Mesothelial cell of epicardium (in vitro differentiated cells): Measurements from ENCODE around the gene BORCS5. TPM values are rescaled to one million over a fixed set of nuclear protein-coding genes. Genes with fewer than 3 reads are reported as not detected.

Experiments
- DNase-seq, 2 experiments: peaks; one replicate each; pipeline ENCODE4 v3.0.0; 2021; ENCODE audit warnings: low spot score in 2 of 2; ENCODE audit not compliant: unreplicated experiment in 2 of 2
- H3K27ac Mint-ChIP-seq: 2 replicates; pipeline ENCODE4 v1.8.0; 2021; ENCODE audit warnings: mixed read lengths
- H3K27me3 Mint-ChIP-seq: 2 replicates; pipeline ENCODE4 v1.8.0; 2021; ENCODE audit warnings: low read depth, mixed read lengths
- H3K36me3 Mint-ChIP-seq: 2 replicates; pipeline ENCODE4 v1.8.0; 2021; ENCODE audit warnings: mixed read lengths
- H3K4me1 Mint-ChIP-seq: 2 replicates; pipeline ENCODE4 v1.8.0; 2021; ENCODE audit warnings: mixed read lengths
- H3K4me3 Mint-ChIP-seq: 2 replicates; pipeline ENCODE4 v1.8.0; 2021; ENCODE audit warnings: mild to moderate bottlenecking, moderate library complexity, mixed read lengths
- H3K9me3 Mint-ChIP-seq: 2 replicates; pipeline ENCODE4 v1.8.0; 2021; ENCODE audit warnings: mixed read lengths
- CTCF ChIP-seq: fragments of 200-600 bp; sonication (generic); IDR thresholded peaks from one replicate; pipeline ENCODE4 v1.5.0; 2021; ENCODE audit warnings: antibody characterized with exemption; ENCODE audit not compliant: unreplicated experiment
- total RNA-seq: library from RNA; stranded (reverse); gene quantifications from 3 replicates; pipeline ENCODE4 v1.2.1, GENCODE V29; 2021

Gene BORCS5
- total RNA-seq, 1 donor from 2014 or later: 11.0 TPM

GRCh38 chr12:12380949-12381593 is 24.2 kb downstream of the BORCS5 start:
- H3K27me3 Mint-ChIP-seq: no peaks in the 10 kb centered on the region
- no peak overlapping the region for H3K4me3 Mint-ChIP-seq
- peaks cover 17% of the 10 kb centered on the region for H3K36me3 Mint-ChIP-seq
- no peak for DNase-seq
- peaks cover 4% of the 10 kb centered on the region for H3K9me3 Mint-ChIP-seq
- H3K27ac Mint-ChIP-seq: no peak overlapping the region
- TF ChIP-seq CTCF: no peak
- peaks cover 5% of the 10 kb centered on the region for H3K4me1 Mint-ChIP-seq

- H3K27ac Mint-ChIP-seq: no peak overlapping the region
- no peak for TF ChIP-seq CTCF
Observed at GRCh38 chr12:12381982-12382381, 25.1 kb downstream of the BORCS5 start.

GRCh38 chr12:12384571-12385340 is 27.9 kb downstream of the BORCS5 start:
- no peak overlapping the region for H3K27ac Mint-ChIP-seq
- no peak overlapping the region for H3K4me3 Mint-ChIP-seq
- H3K27me3 Mint-ChIP-seq: no peaks in the 10 kb centered on the region
- peaks cover 5% of the 10 kb centered on the region for H3K9me3 Mint-ChIP-seq
- peaks cover 9% of the 10 kb centered on the region for H3K4me1 Mint-ChIP-seq
- DNase-seq: no peak
- peaks cover 15% of the 10 kb centered on the region for H3K36me3 Mint-ChIP-seq
- no peak for TF ChIP-seq CTCF

More at GRCh38 chr12:12381982-12382381, 25.1 kb downstream of the BORCS5 start:
- no peak for DNase-seq
- Mint-ChIP-seq H3K4me3 (no peak overlapping the region), H3K4me1 (peaks cover 5% of the 10 kb centered on the region), H3K9me3 (peaks cover 4% of the 10 kb centered on the region), H3K27me3 (no peaks in the 10 kb centered on the region), H3K36me3 (peaks cover 17% of the 10 kb centered on the region)

GRCh38 chr12:12387501-12387900 is 30.6 kb downstream of the BORCS5 start:
- TF ChIP-seq CTCF: no peak
- Mint-ChIP-seq H3K27ac (no peak overlapping the region), H3K9me3 (peaks cover 6% of the 10 kb centered on the region), H3K4me3 (no peak overlapping the region), H3K27me3 (no peaks in the 10 kb centered on the region), H3K36me3 (peaks cover 10% of the 10 kb centered on the region), H3K4me1 (peaks cover 8% of the 10 kb centered on the region)
- no peak for DNase-seq

- H3K4me1 Mint-ChIP-seq: peaks cover 16% of the 10 kb centered on the region
- peaks cover 6% of the 10 kb centered on the region for H3K9me3 Mint-ChIP-seq
- peaks cover 6% of the 10 kb centered on the region for H3K36me3 Mint-ChIP-seq
- no peak overlapping the region for H3K4me3 Mint-ChIP-seq
- no peak overlapping the region for H3K27ac Mint-ChIP-seq
- no peak for TF ChIP-seq CTCF
- DNase-seq: no peak
- H3K27me3 Mint-ChIP-seq: no peaks in the 10 kb centered on the region
Observed at GRCh38 chr12:12392413-12392812, 35.5 kb downstream of the BORCS5 start.
